ENCODE measurements around the gene DYRK2.

The DYRK2 gene

DNA sequence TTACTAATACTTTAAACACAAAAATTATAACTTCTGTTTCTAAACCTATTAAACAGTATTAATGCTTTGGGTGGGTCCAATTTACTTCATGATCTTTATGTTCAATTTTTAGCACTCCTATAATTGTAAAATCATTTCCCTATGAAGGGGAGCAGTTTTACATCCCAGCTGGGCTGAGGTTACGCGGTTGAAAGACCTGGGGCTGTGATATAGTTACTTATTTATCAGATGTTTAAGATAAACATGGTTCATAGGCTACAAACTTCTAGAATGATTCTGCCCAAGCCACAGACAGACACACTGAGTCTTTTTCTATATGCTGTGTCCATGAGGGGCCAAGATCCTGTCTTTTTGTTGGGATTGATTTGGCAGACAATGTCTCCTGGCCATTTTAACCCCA is 44.4 kb downstream of the DYRK2 start:
- Histone ChIP-seq H3K4ac (ENCODE audit: low read length) (no peak overlapping the region), H4K8ac (ENCODE audit: low read depth, low read length) (no peak overlapping the region), H3K9ac (ENCODE audit: low read depth, low read length, poor library complexity) (no peak overlapping the region), H3K4me3 (ENCODE audit: low read length in 2 of 2) (no peak overlapping the region), H2AFZ (ENCODE audit: low read length) (no peak overlapping the region), H3K4me2 (ENCODE audit: insufficient read depth, low read length, poor library complexity, severe bottlenecking) (no peak overlapping the region), H3K27ac (replicated peaks; ENCODE audit: low read length) (no peak overlapping the region), H2BK5ac (ENCODE audit: low read length) (no peak overlapping the region), H3K4me1 (ENCODE audit: control insufficient read depth in 2 of 2, insufficient read depth in 1 of 2, low read depth in 1 of 2, low read length in 2 of 2) (peaks cover 0 to 6% of the 10 kb centered on the region in 2 donors), H3K18ac (ENCODE audit: low read length) (no peak overlapping the region), H2BK120ac (ENCODE audit: low read depth, low read length) (no peak overlapping the region), H2AK5ac (ENCODE audit: low read depth, low read length) (no peak overlapping the region), H4K91ac (ENCODE audit: low read depth, low read length, poor library complexity) (no peak overlapping the region), H2BK15ac (ENCODE audit: low read length) (no peak overlapping the region), H3K9me3 (replicated peaks in 1 of 2; ENCODE audit: control insufficient read depth in 2 of 2, insufficient read depth in 1 of 2, low read depth in 1 of 2, low read length in 2 of 2) (no peaks in the 10 kb centered on the region), H3K36me3 (replicated peaks in 1 of 2; ENCODE audit: control insufficient read depth in 2 of 2, insufficient read depth in 2 of 2, low read length in 2 of 2) (no peaks in the 10 kb centered on the region), H3K23ac (ENCODE audit: low read depth, low read length, poor library complexity) (no peak overlapping the region), H2BK12ac (ENCODE audit: low read length) (no peak overlapping the region), H3K27me3 (ENCODE audit: control insufficient read depth in 3 of 3, insufficient read depth in 3 of 3, low read depth in 1 of 3, low read length in 3 of 3) (no peaks in the 10 kb centered on the region), H3K79me1 (ENCODE audit: low read depth, low read length) (no peaks in the 10 kb centered on the region), H3K14ac (ENCODE audit: low read length) (no peak overlapping the region)
- no CpG with 5 or more reads among the region's 2 CpGs for WGBS, 2 donors (ENCODE audit: extremely low coverage in 2 of 2, insufficient read length in 2 of 2, insufficient replicate concordance in 1 of 2)
- DNase-seq (ENCODE audit: low spot score), result no peak

DNA sequence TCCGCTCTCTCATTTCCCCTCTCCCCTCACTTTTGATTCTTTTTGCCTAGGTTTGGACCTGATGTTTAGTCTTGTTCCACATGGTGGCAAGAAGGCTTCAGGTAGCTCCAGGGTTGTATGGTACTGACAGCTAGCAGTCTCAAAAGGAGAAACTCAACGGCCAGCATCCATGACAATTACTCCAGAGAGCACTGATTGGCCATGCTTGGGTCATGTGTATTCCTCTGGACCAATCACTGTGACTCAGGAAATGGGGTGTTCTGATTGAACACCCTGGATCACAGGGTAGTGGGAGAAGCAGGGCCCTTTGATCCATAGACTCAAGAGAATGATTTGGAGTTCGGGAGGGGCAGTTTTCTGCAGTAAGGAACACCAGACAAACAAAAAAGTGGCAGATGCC is 45.3 kb downstream of the DYRK2 start:
- WGBS, 2 donors (ENCODE audit: extremely low coverage in 2 of 2, insufficient read length in 2 of 2, insufficient replicate concordance in 1 of 2), result no CpG with 5 or more reads among the region's 3 CpGs
- no peak for DNase-seq (ENCODE audit: low spot score)
- no peak overlapping the region for H2AFZ ChIP-seq (ENCODE audit: low read length)

DNA sequence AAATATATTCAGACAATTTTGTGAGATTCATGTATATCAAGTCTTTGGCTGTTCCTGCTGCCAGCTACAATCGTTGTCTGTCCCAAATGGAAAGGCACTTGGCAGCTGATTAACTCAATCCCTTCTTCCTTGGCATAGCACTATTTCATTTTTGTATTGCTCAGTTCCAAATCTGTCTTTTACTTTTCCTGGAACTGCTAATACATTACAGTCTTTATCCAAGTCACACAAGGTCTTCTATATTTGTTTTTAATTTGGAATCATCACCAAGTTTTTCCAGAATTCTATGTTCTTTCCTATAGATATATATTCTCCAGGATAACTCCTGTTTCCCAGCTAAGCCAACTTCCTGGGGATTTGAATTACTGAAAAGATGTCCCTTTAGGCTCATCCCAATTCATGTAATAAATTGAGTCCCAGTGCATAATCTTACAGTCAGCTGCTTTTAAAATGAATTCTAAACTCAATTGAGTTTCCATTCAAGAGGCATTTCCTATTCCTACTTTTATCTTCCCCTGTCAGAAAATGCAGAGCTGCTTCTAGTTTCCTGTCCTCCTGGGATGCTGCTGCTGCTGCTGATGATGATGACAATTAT is 45.9 kb downstream of the DYRK2 start:
- H2BK12ac ChIP-seq (ENCODE audit: low read length), result no peak overlapping the region
- no peak overlapping the region for H3K27ac ChIP-seq (replicated peaks; ENCODE audit: low read length)
- no peaks in the 10 kb centered on the region for H3K36me3 ChIP-seq (replicated peaks in 1 of 2; ENCODE audit: control insufficient read depth in 2 of 2, insufficient read depth in 2 of 2, low read length in 2 of 2)
- H3K79me1 ChIP-seq (ENCODE audit: low read depth, low read length), result no peaks in the 10 kb centered on the region
- no peak overlapping the region for H3K4me2 ChIP-seq (ENCODE audit: insufficient read depth, low read length, poor library complexity, severe bottlenecking)
- H2AFZ ChIP-seq (ENCODE audit: low read length), result no peak overlapping the region
- no peak overlapping the region for H3K18ac ChIP-seq (ENCODE audit: low read length)
- no peak overlapping the region for H2BK15ac ChIP-seq (ENCODE audit: low read length)
- peaks cover 0 to 14% of the 10 kb centered on the region in 2 donors for H3K4me1 ChIP-seq (ENCODE audit: control insufficient read depth in 2 of 2, insufficient read depth in 1 of 2, low read depth in 1 of 2, low read length in 2 of 2)
- DNase-seq (ENCODE audit: low spot score), result no peak
- H3K9me3 ChIP-seq (replicated peaks in 1 of 2; ENCODE audit: control insufficient read depth in 2 of 2, insufficient read depth in 1 of 2, low read depth in 1 of 2, low read length in 2 of 2), result no peaks in the 10 kb centered on the region
- no peak overlapping the region for H3K14ac ChIP-seq (ENCODE audit: low read length)
- no peak overlapping the region for H3K23ac ChIP-seq (ENCODE audit: low read depth, low read length, poor library complexity)
- no peak overlapping the region for H3K9ac ChIP-seq (ENCODE audit: low read depth, low read length, poor library complexity)
- no peak overlapping the region for H3K4me3 ChIP-seq (ENCODE audit: low read length in 2 of 2)
- no CpG with 5 or more reads among the region's 1 CpG for WGBS, 2 donors (ENCODE audit: extremely low coverage in 2 of 2, insufficient read length in 2 of 2, insufficient replicate concordance in 1 of 2)
- H4K91ac ChIP-seq (ENCODE audit: low read depth, low read length, poor library complexity), result no peak overlapping the region
- no peak overlapping the region for H4K8ac ChIP-seq (ENCODE audit: low read depth, low read length)
- no peak overlapping the region for H2AK5ac ChIP-seq (ENCODE audit: low read depth, low read length)
- H3K27me3 ChIP-seq (ENCODE audit: control insufficient read depth in 3 of 3, insufficient read depth in 3 of 3, low read depth in 1 of 3, low read length in 3 of 3), result no peaks in the 10 kb centered on the region
- H3K4ac ChIP-seq (ENCODE audit: low read length), result no peak overlapping the region
- H2BK5ac ChIP-seq (ENCODE audit: low read length), result no peak overlapping the region
- H2BK120ac ChIP-seq (ENCODE audit: low read depth, low read length), result no peak overlapping the region

More for the DNA sequence above, 45.3 kb downstream of the DYRK2 start:
- H3K14ac ChIP-seq (ENCODE audit: low read length), result no peak overlapping the region
- no peak overlapping the region for H3K27ac ChIP-seq (replicated peaks; ENCODE audit: low read length)
- H2BK15ac ChIP-seq (ENCODE audit: low read length), result no peak overlapping the region
- peaks cover 0 to 14% of the 10 kb centered on the region in 2 donors for H3K4me1 ChIP-seq (ENCODE audit: control insufficient read depth in 2 of 2, insufficient read depth in 1 of 2, low read depth in 1 of 2, low read length in 2 of 2)
- H3K4me2 ChIP-seq (ENCODE audit: insufficient read depth, low read length, poor library complexity, severe bottlenecking), result no peak overlapping the region
- no peak overlapping the region for H3K9ac ChIP-seq (ENCODE audit: low read depth, low read length, poor library complexity)
- H3K79me1 ChIP-seq (ENCODE audit: low read depth, low read length), result no peaks in the 10 kb centered on the region
- no peak overlapping the region for H3K18ac ChIP-seq (ENCODE audit: low read length)
- no peak overlapping the region for H2BK5ac ChIP-seq (ENCODE audit: low read length)
- H2AK5ac ChIP-seq (ENCODE audit: low read depth, low read length), result no peak overlapping the region
- H4K91ac ChIP-seq (ENCODE audit: low read depth, low read length, poor library complexity), result no peak overlapping the region
- no peak overlapping the region for H3K4ac ChIP-seq (ENCODE audit: low read length)
- H3K27me3 ChIP-seq (ENCODE audit: control insufficient read depth in 3 of 3, insufficient read depth in 3 of 3, low read depth in 1 of 3, low read length in 3 of 3), result no peaks in the 10 kb centered on the region
- H2BK12ac ChIP-seq (ENCODE audit: low read length), result no peak overlapping the region
- no peak overlapping the region for H3K23ac ChIP-seq (ENCODE audit: low read depth, low read length, poor library complexity)
- no peak overlapping the region for H2BK120ac ChIP-seq (ENCODE audit: low read depth, low read length)
- H3K4me3 ChIP-seq (ENCODE audit: low read length in 2 of 2), result no peak overlapping the region
- H4K8ac ChIP-seq (ENCODE audit: low read depth, low read length), result no peak overlapping the region
- no peaks in the 10 kb centered on the region for H3K36me3 ChIP-seq (replicated peaks in 1 of 2; ENCODE audit: control insufficient read depth in 2 of 2, insufficient read depth in 2 of 2, low read length in 2 of 2)
- no peaks in the 10 kb centered on the region for H3K9me3 ChIP-seq (replicated peaks in 1 of 2; ENCODE audit: control insufficient read depth in 2 of 2, insufficient read depth in 1 of 2, low read depth in 1 of 2, low read length in 2 of 2)

DNA sequence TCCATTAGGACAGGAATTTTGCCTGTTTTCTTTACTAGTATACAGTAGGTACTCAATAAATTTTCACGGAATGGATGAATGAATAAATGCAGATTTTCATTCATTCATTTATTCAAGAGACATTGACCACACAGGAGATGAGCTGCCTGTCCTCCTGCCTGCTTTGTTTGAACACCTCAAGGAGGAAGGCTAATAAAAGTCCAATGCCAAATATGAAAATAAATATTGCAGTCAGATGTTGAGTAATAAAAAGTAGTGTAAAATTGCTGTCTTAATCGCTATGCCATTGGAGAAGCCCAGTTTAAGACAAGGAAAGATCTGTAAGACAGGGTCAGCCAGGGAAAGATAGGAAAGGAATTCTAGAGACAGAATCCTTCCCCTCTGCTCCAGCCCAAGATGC is 47.4 kb downstream of the DYRK2 start:
- no peaks in the 10 kb centered on the region for H3K9me3 ChIP-seq (replicated peaks in 1 of 2; ENCODE audit: control insufficient read depth in 2 of 2, insufficient read depth in 1 of 2, low read depth in 1 of 2, low read length in 2 of 2)
- no peaks in the 10 kb centered on the region for H3K36me3 ChIP-seq (replicated peaks in 1 of 2; ENCODE audit: control insufficient read depth in 2 of 2, insufficient read depth in 2 of 2, low read length in 2 of 2)
- H3K79me1 ChIP-seq (ENCODE audit: low read depth, low read length), result no peaks in the 10 kb centered on the region
- no peak overlapping the region for H4K91ac ChIP-seq (ENCODE audit: low read depth, low read length, poor library complexity)
- no peak overlapping the region for H2BK120ac ChIP-seq (ENCODE audit: low read depth, low read length)
- H3K4me3 ChIP-seq (ENCODE audit: low read length in 2 of 2), result no peak overlapping the region
- H3K4me2 ChIP-seq (ENCODE audit: insufficient read depth, low read length, poor library complexity, severe bottlenecking), result no peak overlapping the region
- H2AFZ ChIP-seq (ENCODE audit: low read length), result no peak overlapping the region
- H3K4me1 ChIP-seq (ENCODE audit: control insufficient read depth in 2 of 2, insufficient read depth in 1 of 2, low read depth in 1 of 2, low read length in 2 of 2), result peaks cover 0 to 14% of the 10 kb centered on the region in 2 donors
- H3K23ac ChIP-seq (ENCODE audit: low read depth, low read length, poor library complexity), result no peak overlapping the region
- DNase-seq (ENCODE audit: low spot score), result no peak
- no peaks in the 10 kb centered on the region for H3K27me3 ChIP-seq (ENCODE audit: control insufficient read depth in 3 of 3, insufficient read depth in 3 of 3, low read depth in 1 of 3, low read length in 3 of 3)
- no peak overlapping the region for H3K14ac ChIP-seq (ENCODE audit: low read length)
- H3K4ac ChIP-seq (ENCODE audit: low read length), result no peak overlapping the region
- H2BK15ac ChIP-seq (ENCODE audit: low read length), result no peak overlapping the region
- no peak overlapping the region for H2AK5ac ChIP-seq (ENCODE audit: low read depth, low read length)
- H3K18ac ChIP-seq (ENCODE audit: low read length), result no peak overlapping the region
- H3K9ac ChIP-seq (ENCODE audit: low read depth, low read length, poor library complexity), result no peak overlapping the region
- H2BK5ac ChIP-seq (ENCODE audit: low read length), result no peak overlapping the region
- no peak overlapping the region for H4K8ac ChIP-seq (ENCODE audit: low read depth, low read length)
- no peak overlapping the region for H2BK12ac ChIP-seq (ENCODE audit: low read length)
- no CpG with 5 or more reads among the region's 2 CpGs for WGBS, 2 donors (ENCODE audit: extremely low coverage in 2 of 2, insufficient read length in 2 of 2, insufficient replicate concordance in 1 of 2)
- no peak overlapping the region for H3K27ac ChIP-seq (replicated peaks; ENCODE audit: low read length)
